GM23248 (cell line): ENCODE data around the gene SCN1B.

ENCODE experiments used
- EZH2 ChIP-seq: fragments of 200-600 bp; sonication (generic); IDR thresholded peaks from 2 replicates; pipeline ENCODE4 v1.6.1; 2018; ENCODE audit warnings: antibody characterized with exemption, mild to moderate bottlenecking; ENCODE audit not compliant: insufficient read depth, poor library complexity, severe bottlenecking
- EZH2phosphoT487 ChIP-seq: fragments of 200-600 bp; sonication (generic); IDR thresholded peaks from 2 replicates; pipeline ENCODE4 v1.6.1; 2018; ENCODE audit warnings: antibody characterized with exemption, moderate library complexity, mild to moderate bottlenecking, low read depth; ENCODE audit not compliant: insufficient read depth

DNA sequence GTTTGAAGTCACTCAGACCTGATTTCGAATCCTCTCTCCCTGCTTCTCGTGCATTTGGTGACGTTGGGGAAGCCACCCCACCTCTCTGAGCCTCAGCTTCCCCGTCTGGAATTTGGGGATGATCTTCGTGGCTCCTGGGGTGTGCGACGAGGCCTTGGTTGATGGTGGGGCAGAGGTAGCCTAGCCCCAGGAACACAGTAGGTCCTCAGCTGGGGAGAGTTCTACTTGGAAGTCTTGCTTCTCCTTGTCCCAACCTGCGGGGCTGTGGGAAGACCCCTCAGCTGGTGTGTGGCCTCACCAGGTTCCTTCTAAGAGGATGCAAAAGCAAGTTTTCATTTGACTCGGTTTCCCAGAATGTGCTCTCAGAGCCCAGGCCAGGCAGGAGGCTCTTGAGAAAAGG, 24.4 kb downstream of the SCN1B start:
- TF ChIP-seq EZH2phosphoT487 (no peak), EZH2 (no peak)
